ACHN (cell line): Measurements from ENCODE around the gene DAAM2.

Experiments
- DNase-seq: peaks from one replicate; pipeline ENCODE4 v3.0.0-alpha.2; 2015
- in situ Hi-C: cut with HindIII; loops from 2 replicates; pipeline ENCODE4 v1.10.0; 2017; ENCODE audit warnings: low sequenced_read_pairs, low pct_ligation_motif_present, low pct_unique_long_range_greater_than_20kb

Gene DAAM2

GRCh38 chr6:39893286-39893685 is 101.1 kb downstream of the DAAM2 start:
- in situ Hi-C loops: no loop called here
- DNase-seq: peak; percentile 53

- DNase-seq: no peak
- in situ Hi-C loops: no loop called here
These were observed 104.5 kb downstream of the DAAM2 start for GRCh38 chr6:39896701-39897100.

- no peak for DNase-seq
- in situ Hi-C loops: no loop called here
These were observed 105.5 kb downstream of the DAAM2 start for GRCh38 chr6:39897698-39898097.

GRCh38 chr6:39898625-39899024 is 106.4 kb downstream of the DAAM2 start:
- no peak for DNase-seq
- in situ Hi-C loops: no loop called here

GRCh38 chr6:39899554-39900295 is 107.5 kb downstream of the DAAM2 start:
- no peak for DNase-seq
- in situ Hi-C loops: no loop called here

- in situ Hi-C loops: no loop called here
- DNase-seq: no peak
These were observed 109.0 kb downstream of the DAAM2 start for GRCh38 chr6:39901116-39901655.

GRCh38 chr6:39901670-39902069 is 109.5 kb downstream of the DAAM2 start:
- in situ Hi-C loops: no loop called here
- DNase-seq: no peak

GRCh38 chr6:39902136-39902535 is 110.0 kb downstream of the DAAM2 start:
- no peak for DNase-seq
- in situ Hi-C loops: no loop called here

- no peak for DNase-seq
- in situ Hi-C loops: no loop called here
These were observed 110.8 kb downstream of the DAAM2 start for GRCh38 chr6:39902786-39903465.

GRCh38 chr6:39903656-39904055 is 111.5 kb downstream of the DAAM2 start:
- DNase-seq: no peak
- in situ Hi-C loops: no loop called here

GRCh38 chr6:39904946-39905639 is 112.9 kb downstream of the DAAM2 start:
- in situ Hi-C loops: no loop called here

GRCh38 chr6:39905640-39905975 is 113.4 kb downstream of the DAAM2 start:
- in situ Hi-C loops: no loop called here

More at GRCh38 chr6:39904946-39905639, 112.9 kb downstream of the DAAM2 start:
- no peak for DNase-seq

GRCh38 chr6:39906318-39906761 is 114.2 kb downstream of the DAAM2 start:
- in situ Hi-C loops: no loop called here
- DNase-seq: no peak

More at GRCh38 chr6:39905640-39905975, 113.4 kb downstream of the DAAM2 start:
- DNase-seq: no peak

- in situ Hi-C loops: no loop called here
- no peak for DNase-seq
These were observed 115.8 kb downstream of the DAAM2 start for GRCh38 chr6:39907871-39908575.

GRCh38 chr6:39908838-39909583 is 116.8 kb downstream of the DAAM2 start:
- DNase-seq: no peak

GRCh38 chr6:39909701-39910100 is 117.5 kb downstream of the DAAM2 start:
- DNase-seq: no peak
- in situ Hi-C loops: no loop called here

More at GRCh38 chr6:39908838-39909583, 116.8 kb downstream of the DAAM2 start:
- in situ Hi-C loops: no loop called here

- in situ Hi-C loops: no loop called here
- DNase-seq: no peak
These were observed 118.0 kb downstream of the DAAM2 start for GRCh38 chr6:39910164-39910563.

- no peak for DNase-seq
- in situ Hi-C loops: no loop called here
These were observed 118.6 kb downstream of the DAAM2 start for GRCh38 chr6:39910744-39911143.
